Colonic mucosa (tissue), 4 donors: ENCODE measurements around the gene PRKCE. TPM values are rescaled to one million over a fixed set of nuclear protein-coding genes. Genes with fewer than 3 reads are reported as not detected.

ENCODE experiments used
- DNase-seq: peaks from one replicate; pipeline ENCODE4 v3.0.0-alpha.2; 2020
- H3K27ac ChIP-seq: fragments of 200-600 bp; one replicate; pipeline ENCODE4 v1.8.0; 2021
- H3K27me3 ChIP-seq: fragments of 200-600 bp; one replicate; pipeline ENCODE4 v1.8.0; 2021
- H3K36me3 ChIP-seq: fragments of 200-600 bp; one replicate; pipeline ENCODE4 v1.8.0; 2021
- H3K4me1 ChIP-seq: fragments of 200-600 bp; one replicate; pipeline ENCODE4 v1.8.0; 2021; ENCODE audit warnings: mild to moderate bottlenecking
- H3K4me3 ChIP-seq: fragments of 200-600 bp; one replicate; pipeline ENCODE4 v1.8.0; 2021
- H3K9ac ChIP-seq, 2 donors: one replicate each; pipeline ENCODE4 v1.7.0; 2013; ENCODE audit warnings: control low read depth in 2 of 2, low read depth in 2 of 2, low read length in 2 of 2
- H3K9me3 ChIP-seq: fragments of 200-600 bp; one replicate; pipeline ENCODE4 v1.8.0; 2021
- CTCF ChIP-seq: fragments of 200-600 bp; IDR thresholded peaks from one replicate; pipeline ENCODE4 v1.8.0; 2022; ENCODE audit warnings: antibody characterized with exemption, mild to moderate bottlenecking
- intact Hi-C: fragments of 100-400 bp; cut with DNase I; formaldehyde crosslinking; loops from one replicate; pipeline ENCODE4 v1.14.1; 2022
- total RNA-seq, 2 donors: library from RNA; stranded (reverse); fragmentation: NEBNext Ultra II Directional in 1 of 2; extraction: Animal tissue kit (Norgen Biotek cat#: 25700) in 1 of 2; gene quantifications; one replicate each; pipeline ENCODE4 v1.2.1, GENCODE V29; 2021
- donor health status: healthy.
- donor health status: DM: no; HTN: no; CAD: no.
- donor health status: DM: no; HTN: no; CAD: no.

The PRKCE gene
- total RNA-seq, 2 donors from 2014 or later: 17.5 to 25.8 TPM

- no peak for DNase-seq
- H3K4me1 ChIP-seq: no peaks in the 10 kb centered on the region
- H3K9me3 ChIP-seq: no peaks in the 10 kb centered on the region
- no peak overlapping the region for H3K4me3 ChIP-seq
- no peaks in the 10 kb centered on the region for H3K36me3 ChIP-seq
- intact Hi-C loops: no loop called here
- no peak for TF ChIP-seq CTCF
- H3K27me3 ChIP-seq: no peaks in the 10 kb centered on the region
- no peak overlapping the region for H3K27ac ChIP-seq
- H3K9ac ChIP-seq: no peak overlapping the region
Measured at GRCh38 chr2:45909171-45909565, 257.7 kb downstream of the PRKCE start.

- Histone ChIP-seq H3K4me3 (no peak overlapping the region), H3K4me1 (no peaks in the 10 kb centered on the region), H3K9me3 (no peaks in the 10 kb centered on the region), H3K9ac (no peak overlapping the region), H3K27ac (no peak overlapping the region), H3K36me3 (no peaks in the 10 kb centered on the region), H3K27me3 (no peaks in the 10 kb centered on the region)
- intact Hi-C loops: no loop called here
- TF ChIP-seq CTCF: no peak
- no peak for DNase-seq
Measured at GRCh38 chr2:45909677-45910191, 258.3 kb downstream of the PRKCE start.

GRCh38 chr2:45910473-45911060, 259.1 kb downstream of the PRKCE start:
- no peak for DNase-seq
- no peak for TF ChIP-seq CTCF
- H3K9me3 ChIP-seq: no peaks in the 10 kb centered on the region
- H3K4me1 ChIP-seq: no peaks in the 10 kb centered on the region
- H3K27me3 ChIP-seq: no peaks in the 10 kb centered on the region
- H3K36me3 ChIP-seq: no peaks in the 10 kb centered on the region
- H3K27ac ChIP-seq: no peak overlapping the region
- H3K4me3 ChIP-seq: no peak overlapping the region
- no peak overlapping the region for H3K9ac ChIP-seq
- intact Hi-C loops: no loop called here

- intact Hi-C loops: no loop called here
- no peak overlapping the region for H3K4me3 ChIP-seq
- no peaks in the 10 kb centered on the region for H3K36me3 ChIP-seq
- H3K9me3 ChIP-seq: no peaks in the 10 kb centered on the region
- no peaks in the 10 kb centered on the region for H3K27me3 ChIP-seq
- no peak overlapping the region for H3K9ac ChIP-seq
- no peaks in the 10 kb centered on the region for H3K4me1 ChIP-seq
- no peak overlapping the region for H3K27ac ChIP-seq
- no peak for TF ChIP-seq CTCF
- no peak for DNase-seq
Measured at GRCh38 chr2:45911538-45911937, 260.1 kb downstream of the PRKCE start.

- no peaks in the 10 kb centered on the region for H3K36me3 ChIP-seq
- no peaks in the 10 kb centered on the region for H3K4me1 ChIP-seq
- H3K27me3 ChIP-seq: no peaks in the 10 kb centered on the region
- H3K27ac ChIP-seq: no peak overlapping the region
- no peak for TF ChIP-seq CTCF
- DNase-seq: no peak
- H3K4me3 ChIP-seq: no peak overlapping the region
- no peak overlapping the region for H3K9ac ChIP-seq
- H3K9me3 ChIP-seq: no peaks in the 10 kb centered on the region
- intact Hi-C loops: no loop called here
Measured at GRCh38 chr2:45912109-45912508, 260.6 kb downstream of the PRKCE start.
